Gastrocnemius medialis (tissue), 4 donors: Measurements from ENCODE around the gene GRHL3. TPM values are rescaled to one million over a fixed set of nuclear protein-coding genes. Genes with fewer than 3 reads are reported as not detected.
A peak's percentile ranks its signal among the peaks of the same experiment; 100 is the strongest.

Experiments used
- ATAC-seq, 2 donors: fragments of 150-250 bp; one replicate each; pipeline ENCODE4 v1.9.1; 2016
- DNase-seq, 2 donors: peaks; one replicate each; pipeline ENCODE4 v3.0.0-alpha.2; 2019
- H3K27ac ChIP-seq, 4 donors: fragments of 200-600 bp; sonication (generic); 1 replicate in 1 of 4; 2 replicates in 3 of 4; pipeline ENCODE4 v1.5.1; 2016 to 2018; ENCODE audit warnings: mild to moderate bottlenecking in 2 of 4, moderate library complexity in 1 of 4
- H3K27me3 ChIP-seq, 3 donors: fragments of 200-600 bp; sonication (generic) in 2 of 3; 1 replicate in 1 of 3; 2 replicates in 2 of 3; pipeline versions ENCODE4 v1.5.1 to v1.6.0; 2016 to 2019; ENCODE audit warnings: mild to moderate bottlenecking in 1 of 3, moderate library complexity in 1 of 3
- H3K36me3 ChIP-seq, 2 donors: fragments of 200-600 bp; sonication (generic) in 1 of 2; one replicate each; pipeline ENCODE4 v1.5.1; 2017 to 2018
- H3K4me1 ChIP-seq, 2 donors: fragments of 200-600 bp; sonication (generic) in 1 of 2; one replicate each; pipeline ENCODE4 v1.5.1; 2016 to 2017; ENCODE audit warnings: mild to moderate bottlenecking in 2 of 2
- H3K4me3 ChIP-seq, 4 donors: fragments of 200-600 bp; sonication (generic) in 3 of 4; 1 replicate in 1 of 4; 2 replicates in 3 of 4; pipeline ENCODE4 v1.5.1; 2016 to 2019; ENCODE audit warnings: mild to moderate bottlenecking in 2 of 4
- H3K9me3 ChIP-seq, 3 donors: fragments of 200-600 bp; sonication (generic) in 2 of 3; 1 replicate in 1 of 3; 2 replicates in 2 of 3; pipeline ENCODE4 v1.5.1; 2016 to 2019
- CTCF ChIP-seq, 5 experiments: fragments of 450-650 bp in 3 of 5; fragments of 200-600 bp in 2 of 5; sonication (generic) in 2 of 5; IDR thresholded peaks in 4 of 5; conservative IDR thresholded peaks in 1 of 5; 1 replicate in 4 of 5; 2 replicates in 1 of 5; pipeline ENCODE4 v1.5.1; 2016 to 2019; ENCODE audit warnings: antibody characterized with exemption in 5 of 5, mild to moderate bottlenecking in 3 of 5, moderate library complexity in 3 of 5
- POLR2A ChIP-seq, 2 donors: fragments of 450-650 bp; IDR thresholded peaks; one replicate each; pipeline ENCODE4 v1.6.1; 2017; ENCODE audit warnings: antibody characterized with exemption in 2 of 2, mild to moderate bottlenecking in 2 of 2, moderate library complexity in 2 of 2
- in situ Hi-C, 4 donors: fragments of 200-750 bp; cut with MboI; loops; one replicate each; pipeline versions ENCODE4 v1.15.0 to v1.8.0; 2017; ENCODE audit warnings: low sequenced_read_pairs in 4 of 4
- intact Hi-C: fragments of 100-400 bp; cut with DNase I; formaldehyde crosslinking; loops from one replicate; pipeline ENCODE4 v1.15.1; 2023; ENCODE audit warnings: low total_unique reads
- total RNA-seq, 4 donors: library from RNA; depleted of rRNA; stranded (reverse); fragments of >200 nt; gene quantifications; one replicate each; pipeline versions ENCODE4 v1.1.0 to v1.2.3, GENCODE V29; 2016

The GRHL3 gene
- total RNA-seq, 4 donors from 2014 or later, result not detected

GRCh38 chr1:24348196-24348595 lies 29.0 kb downstream of the GRHL3 start:
- Histone ChIP-seq H3K9me3 (no peaks in the 10 kb centered on the region), H3K36me3 (no peaks in the 10 kb centered on the region), H3K27me3 (no peaks in the 10 kb centered on the region), H3K4me3 (no peak overlapping the region), H3K4me1 (no peaks in the 10 kb centered on the region), H3K27ac (no peak overlapping the region)
- ATAC-seq (peak in 1 of 2 donors; percentile 40), DNase-seq (no peak)
- intact Hi-C loops (no loop called here), in situ Hi-C loops (no loop called here)
- TF ChIP-seq POLR2A (IDR thresholded peaks at IDR 0.05) (no peak), CTCF (IDR thresholded peaks at IDR 0.05 in 4 of 5, conservative IDR thresholded peaks at IDR 0.05 in 1 of 5) (no peak)

GRCh38 chr1:24349891-24350290 lies 30.7 kb downstream of the GRHL3 start:
- Histone ChIP-seq H3K27me3 (no peaks in the 10 kb centered on the region), H3K4me3 (no peak overlapping the region), H3K9me3 (no peaks in the 10 kb centered on the region), H3K27ac (no peak overlapping the region), H3K36me3 (no peaks in the 10 kb centered on the region), H3K4me1 (no peaks in the 10 kb centered on the region)
- ATAC-seq (no peak), DNase-seq (no peak)
- TF ChIP-seq CTCF (IDR thresholded peaks at IDR 0.05 in 4 of 5, conservative IDR thresholded peaks at IDR 0.05 in 1 of 5), result no peak
- TF ChIP-seq POLR2A (IDR thresholded peaks at IDR 0.05), result no peak
- in situ Hi-C loops, result no loop called here
- intact Hi-C loops, result no loop called here

GRCh38 chr1:24351247-24351646 lies 32.1 kb downstream of the GRHL3 start:
- no peak overlapping the region for H3K27ac ChIP-seq
- in situ Hi-C loops (no loop called here), intact Hi-C loops (no loop called here)
- H3K4me1 ChIP-seq, result no peaks in the 10 kb centered on the region
- no peaks in the 10 kb centered on the region for H3K36me3 ChIP-seq
- no peak for ATAC-seq
- no peak for TF ChIP-seq POLR2A (IDR thresholded peaks at IDR 0.05)
- TF ChIP-seq CTCF (IDR thresholded peaks at IDR 0.05 in 4 of 5, conservative IDR thresholded peaks at IDR 0.05 in 1 of 5), result no peak
- H3K4me3 ChIP-seq, result no peak overlapping the region
- H3K9me3 ChIP-seq, result no peaks in the 10 kb centered on the region
- no peaks in the 10 kb centered on the region for H3K27me3 ChIP-seq
- DNase-seq, result no peak

- Histone ChIP-seq H3K4me1 (no peaks in the 10 kb centered on the region), H3K4me3 (no peak overlapping the region), H3K9me3 (no peaks in the 10 kb centered on the region), H3K27ac (no peak overlapping the region), H3K27me3 (no peaks in the 10 kb centered on the region), H3K36me3 (no peaks in the 10 kb centered on the region)
- ATAC-seq (no peak), DNase-seq (no peak)
- TF ChIP-seq POLR2A (IDR thresholded peaks at IDR 0.05), result no peak
- no peak for TF ChIP-seq CTCF (IDR thresholded peaks at IDR 0.05 in 4 of 5, conservative IDR thresholded peaks at IDR 0.05 in 1 of 5)
- in situ Hi-C loops (no loop called here), intact Hi-C loops (no loop called here)
Measured at GRCh38 chr1:24351918-24352627, 32.9 kb downstream of the GRHL3 start.
